Measurements from ENCODE around the gene B4GALT5.

The B4GALT5 gene

DNA sequence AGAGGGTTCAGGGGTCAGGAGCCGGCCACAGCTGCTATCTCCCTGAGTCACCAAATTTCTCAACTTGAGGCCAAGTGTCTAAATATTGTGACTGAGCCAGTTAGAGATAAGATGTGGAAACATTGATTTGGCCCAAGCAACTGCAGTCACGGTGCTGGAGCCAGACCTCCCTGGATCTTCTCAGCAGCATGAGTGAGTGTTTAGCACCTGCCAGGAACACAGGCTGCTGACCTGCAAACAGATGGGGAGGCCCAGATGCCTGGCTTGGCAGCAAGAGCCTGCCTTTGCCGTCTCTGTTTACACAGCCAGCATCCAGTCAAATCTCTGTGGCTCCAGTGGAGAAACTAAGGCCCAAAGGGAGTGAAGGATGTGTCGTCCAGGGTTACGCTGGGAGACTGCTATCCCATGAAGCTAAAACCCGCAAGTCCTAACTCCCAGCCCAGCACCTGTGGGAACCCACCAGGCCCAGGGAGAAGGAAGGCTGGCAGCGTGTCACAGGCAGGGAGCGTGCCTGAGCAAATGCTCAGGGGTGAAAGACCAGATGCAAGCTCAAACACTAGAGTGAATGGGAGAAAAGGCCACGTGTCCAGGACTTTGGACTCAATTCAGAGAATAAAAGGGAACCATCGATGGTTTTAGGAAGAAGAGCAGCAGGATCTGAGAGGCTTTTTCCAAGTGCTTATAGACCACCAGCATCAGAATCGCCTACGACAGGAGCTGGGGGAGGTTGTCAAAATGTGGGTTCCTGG, 129.8 kb downstream of the B4GALT5 start:
- H3K9ac ChIP-seq: no peak overlapping the region
- no peak for TF ChIP-seq CTCF (conservative IDR thresholded peaks at IDR 0.05; ENCODE audit: low read depth, low read length)
- H4K20me1 ChIP-seq (ENCODE audit: insufficient read depth): no peaks in the 10 kb centered on the region
- peaks cover 3% of the 10 kb centered on the region; the same call in 1 of the 2 replicates for H3K27me3 ChIP-seq (ENCODE audit: insufficient read depth, low read depth)
- H3K4me2 ChIP-seq: no peak overlapping the region
- no peak overlapping the region for H2AFZ ChIP-seq (ENCODE audit: low read depth)
- H3K4me3 ChIP-seq (IDR thresholded peaks at IDR 0.05; ENCODE audit: insufficient read depth, low read depth, low read length): no peak overlapping the region
- H3K36me3 ChIP-seq (ENCODE audit: insufficient read depth): no peaks in the 10 kb centered on the region
- no peak overlapping the region for H3K27ac ChIP-seq
- H3K4me1 ChIP-seq (ENCODE audit: low read depth, poor library complexity, severe bottlenecking): no peaks in the 10 kb centered on the region
- H3K79me2 ChIP-seq (ENCODE audit: insufficient read depth, low read depth): no peaks in the 10 kb centered on the region

DNA sequence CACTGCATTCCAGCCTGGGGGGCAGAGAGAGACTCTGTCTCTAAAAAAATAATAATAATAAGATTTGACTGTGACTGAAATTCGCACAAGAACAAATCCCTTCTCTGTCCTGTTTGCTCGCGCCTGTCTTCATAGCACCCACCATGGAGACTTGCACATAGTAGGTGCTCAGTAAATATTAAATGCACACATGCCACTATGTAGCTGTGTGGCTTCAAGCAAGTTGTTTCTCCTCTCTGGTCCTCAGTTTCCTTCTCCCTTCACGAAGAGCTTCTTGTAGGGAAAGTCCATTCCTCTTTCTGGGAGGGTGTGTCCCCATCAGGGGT, 130.4 kb downstream of the B4GALT5 start:
- H3K4me2 ChIP-seq: no peak overlapping the region
- no peak overlapping the region for H3K4me3 ChIP-seq (IDR thresholded peaks at IDR 0.05; ENCODE audit: insufficient read depth, low read depth, low read length)
- no peak for TF ChIP-seq CTCF (conservative IDR thresholded peaks at IDR 0.05; ENCODE audit: low read depth, low read length)
- no peaks in the 10 kb centered on the region for H3K79me2 ChIP-seq (ENCODE audit: insufficient read depth, low read depth)
- no peaks in the 10 kb centered on the region for H3K36me3 ChIP-seq (ENCODE audit: insufficient read depth)
- no peak overlapping the region for H3K9ac ChIP-seq
- H3K4me1 ChIP-seq (ENCODE audit: low read depth, poor library complexity, severe bottlenecking): no peaks in the 10 kb centered on the region
- H3K27me3 ChIP-seq (ENCODE audit: insufficient read depth, low read depth): peaks cover 3% of the 10 kb centered on the region; the same call in 1 of the 2 replicates
- H4K20me1 ChIP-seq (ENCODE audit: insufficient read depth): no peaks in the 10 kb centered on the region
- no peak overlapping the region for H3K27ac ChIP-seq
- H2AFZ ChIP-seq (ENCODE audit: low read depth): no peak overlapping the region

Data from KMS-11 (cell line).